Superior temporal gyrus (tissue), 1 donor: ENCODE measurements around the gene USP40.

Source experiments
- DNase-seq: peaks from one replicate; pipeline ENCODE4 v3.0.0-alpha.2; 2016; ENCODE audit errors: extremely low spot score

Gene USP40

GRCh38 chr2:233458826-233459225 lies 107.8 kb downstream of the USP40 start:
- DNase-seq: no peak

GRCh38 chr2:233458031-233458610 lies 108.5 kb downstream of the USP40 start:
- DNase-seq: no peak

GRCh38 chr2:233457356-233457755 lies 109.2 kb downstream of the USP40 start:
- no peak for DNase-seq

GRCh38 chr2:233456934-233457333 lies 109.6 kb downstream of the USP40 start:
- no peak for DNase-seq

GRCh38 chr2:233456111-233456510 lies 110.5 kb downstream of the USP40 start:
- DNase-seq: no peak

GRCh38 chr2:233455491-233455890 lies 111.1 kb downstream of the USP40 start:
- DNase-seq: no peak

GRCh38 chr2:233455006-233455405 lies 111.6 kb downstream of the USP40 start:
- no peak for DNase-seq

GRCh38 chr2:233453916-233454315 lies 112.7 kb downstream of the USP40 start:
- no peak for DNase-seq

- DNase-seq: no peak
Observed at GRCh38 chr2:233453111-233453915, 113.3 kb downstream of the USP40 start.

- DNase-seq: no peak
Observed at GRCh38 chr2:233451950-233452349, 114.6 kb downstream of the USP40 start.

- no peak for DNase-seq
Observed at GRCh38 chr2:233450864-233451575, 115.6 kb downstream of the USP40 start.

GRCh38 chr2:233449921-233450863 lies 116.4 kb downstream of the USP40 start:
- DNase-seq: no peak

- DNase-seq: peak; percentile 73
Observed at GRCh38 chr2:233449081-233449901, 117.3 kb downstream of the USP40 start.

GRCh38 chr2:233448575-233448974 lies 118.0 kb downstream of the USP40 start:
- no peak for DNase-seq

GRCh38 chr2:233448220-233448559 lies 118.4 kb downstream of the USP40 start:
- no peak for DNase-seq

GRCh38 chr2:233447506-233448219 lies 118.9 kb downstream of the USP40 start:
- no peak for DNase-seq

GRCh38 chr2:233446606-233447305 lies 119.8 kb downstream of the USP40 start:
- DNase-seq: no peak

GRCh38 chr2:233446121-233446520 lies 120.5 kb downstream of the USP40 start:
- DNase-seq: no peak

- DNase-seq: no peak
Observed at GRCh38 chr2:233445152-233445830, 121.3 kb downstream of the USP40 start.
